ENCODE results near the gene TMPRSS3. TPM values are rescaled to one million over a fixed set of nuclear protein-coding genes. Genes with fewer than 3 reads are reported as not detected.

TMPRSS3 gene
- total RNA-seq, 1 donor from 2014 or later, result not detected

DNA sequence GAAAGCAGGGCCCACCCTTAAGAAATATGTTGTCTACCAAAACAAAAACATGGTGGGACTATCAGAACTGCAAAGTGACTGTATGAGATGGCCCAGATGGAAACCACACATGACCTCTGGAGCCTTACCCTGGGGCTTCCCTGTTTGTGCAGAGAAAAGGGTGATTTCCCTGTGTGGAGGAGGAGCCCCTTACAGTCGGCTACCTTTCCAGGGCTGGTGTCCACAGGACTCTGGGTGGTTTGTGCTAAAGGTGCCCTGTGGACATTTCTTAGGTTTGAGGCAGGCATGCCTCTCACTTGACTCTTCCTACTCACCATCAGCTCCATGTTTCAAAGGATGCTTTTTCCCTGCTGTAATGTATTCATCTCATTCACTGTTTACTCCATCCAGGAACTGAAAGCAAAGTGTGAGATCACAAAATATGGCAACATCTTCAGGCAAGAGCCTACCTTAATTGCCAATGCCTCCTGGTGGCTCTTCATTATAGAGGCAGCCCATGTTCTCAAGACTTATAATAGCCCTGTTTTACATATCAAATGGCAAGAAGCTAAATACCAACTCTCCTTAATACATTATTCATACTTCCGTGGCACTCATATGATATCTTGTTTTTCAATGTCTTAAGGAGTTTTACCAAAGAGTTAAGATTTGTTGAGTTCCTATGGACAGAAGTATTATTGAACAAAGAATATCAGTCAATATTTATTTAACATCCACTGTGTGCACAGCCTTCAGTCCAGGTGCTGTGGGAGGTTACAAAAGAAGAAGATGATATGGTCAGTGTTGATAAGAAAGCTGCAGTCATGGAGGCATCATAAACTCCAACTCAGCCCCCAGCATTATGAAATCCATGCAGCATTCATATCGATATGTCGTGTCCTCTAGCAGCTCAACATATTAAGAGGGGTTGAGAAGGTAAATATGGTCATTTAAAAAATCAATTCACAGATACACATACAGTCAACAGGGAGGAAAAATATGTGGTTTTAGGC, 65.2 kb downstream of the TMPRSS3 start:
- H3K27ac Mint-ChIP-seq, result no peak overlapping the region
- peaks cover 1% of the 10 kb centered on the region for H3K4me1 Mint-ChIP-seq
- H3K36me3 Mint-ChIP-seq, result no peaks in the 10 kb centered on the region
- H3K27me3 Mint-ChIP-seq (ENCODE audit: low read depth), result peaks cover 26% of the 10 kb centered on the region
- TF ChIP-seq, protein P1, sequence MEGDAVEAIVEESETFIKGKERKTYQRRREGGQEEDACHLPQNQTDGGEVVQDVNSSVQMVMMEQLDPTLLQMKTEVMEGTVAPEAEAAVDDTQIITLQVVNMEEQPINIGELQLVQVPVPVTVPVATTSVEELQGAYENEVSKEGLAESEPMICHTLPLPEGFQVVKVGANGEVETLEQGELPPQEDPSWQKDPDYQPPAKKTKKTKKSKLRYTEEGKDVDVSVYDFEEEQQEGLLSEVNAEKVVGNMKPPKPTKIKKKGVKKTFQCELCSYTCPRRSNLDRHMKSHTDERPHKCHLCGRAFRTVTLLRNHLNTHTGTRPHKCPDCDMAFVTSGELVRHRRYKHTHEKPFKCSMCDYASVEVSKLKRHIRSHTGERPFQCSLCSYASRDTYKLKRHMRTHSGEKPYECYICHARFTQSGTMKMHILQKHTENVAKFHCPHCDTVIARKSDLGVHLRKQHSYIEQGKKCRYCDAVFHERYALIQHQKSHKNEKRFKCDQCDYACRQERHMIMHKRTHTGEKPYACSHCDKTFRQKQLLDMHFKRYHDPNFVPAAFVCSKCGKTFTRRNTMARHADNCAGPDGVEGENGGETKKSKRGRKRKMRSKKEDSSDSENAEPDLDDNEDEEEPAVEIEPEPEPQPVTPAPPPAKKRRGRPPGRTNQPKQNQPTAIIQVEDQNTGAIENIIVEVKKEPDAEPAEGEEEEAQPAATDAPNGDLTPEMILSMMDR (IDR thresholded peaks at IDR 0.05; ENCODE audit: unreplicated experiment), result no peak
- peaks cover 31% of the 10 kb centered on the region for H3K9me3 Mint-ChIP-seq
- H3K4me3 Mint-ChIP-seq, result no peak overlapping the region
- DNase-seq (ENCODE audit: low spot score in 2 of 2, unreplicated experiment in 2 of 2), result peak in 1 of 2 experiments; percentile 14

DNA sequence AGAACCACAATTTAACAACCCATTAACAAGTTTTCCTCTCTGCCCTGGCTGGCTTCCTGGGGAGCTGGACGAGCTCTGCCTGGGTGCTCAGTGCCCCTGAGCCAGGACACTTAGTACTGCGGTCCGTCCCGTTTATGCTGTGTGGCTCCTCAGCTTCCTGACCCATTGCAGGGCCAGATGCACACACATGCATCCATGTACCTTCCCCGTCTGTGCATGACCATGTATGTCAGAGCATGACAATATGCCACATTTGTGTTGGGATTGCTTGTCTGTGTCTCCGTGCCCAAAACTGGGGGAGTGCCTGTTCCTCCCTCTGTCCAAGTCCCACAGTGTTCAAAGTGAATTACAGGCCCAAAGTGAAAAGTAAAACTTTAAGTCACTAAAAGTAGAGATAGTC, 71.0 kb downstream of the TMPRSS3 start:
- Mint-ChIP-seq H3K4me1 (no peaks in the 10 kb centered on the region), H3K27me3 (ENCODE audit: low read depth) (peaks cover 28% of the 10 kb centered on the region), H3K36me3 (no peaks in the 10 kb centered on the region), H3K27ac (no peak overlapping the region), H3K4me3 (no peak overlapping the region), H3K9me3 (peaks cover 17% of the 10 kb centered on the region)
- TF ChIP-seq, protein P1 (IDR thresholded peaks at IDR 0.05; ENCODE audit: unreplicated experiment), result no peak
- no peak for DNase-seq (ENCODE audit: low spot score in 2 of 2, unreplicated experiment in 2 of 2)

Other genes starting within 250 kb of the TMPRSS3 start
- 4.2 to 4.4 TPM (median 4.3 TPM) in 3 replicates for gene ABCG1, start 176.9 kb downstream of the TMPRSS3 start, total RNA-seq
- gene TFF3, start 80.6 kb downstream of the TMPRSS3 start, total RNA-seq, result 1.5 TPM in 1 of 3 replicates, not detected in the others
- gene TFF2, start 45.1 kb downstream of the TMPRSS3 start, total RNA-seq, result not detected in 3 replicates
- 0.53 TPM in 1 of 3 replicates, not detected in the others for gene TFF1, start 29.5 kb downstream of the TMPRSS3 start, total RNA-seq
- gene UBASH3A, start 7.8 kb upstream of the TMPRSS3 start, total RNA-seq, result not detected in 3 replicates
- 0.23 to 0.42 TPM (median 0.40 TPM) in 3 replicates for gene RSPH1, start 100.2 kb upstream of the TMPRSS3 start, total RNA-seq
- 13.0 to 15.9 TPM (median 14.8 TPM) in 3 replicates for gene SLC37A1, start 117.8 kb upstream of the TMPRSS3 start, total RNA-seq